Measurements from ENCODE around the gene ARHGAP5. TPM values are rescaled to one million over a fixed set of nuclear protein-coding genes. Genes with fewer than 3 reads are reported as not detected.

The ARHGAP5 gene
- total RNA-seq, 1 donor from 2014 or later, result 103 TPM

DNA sequence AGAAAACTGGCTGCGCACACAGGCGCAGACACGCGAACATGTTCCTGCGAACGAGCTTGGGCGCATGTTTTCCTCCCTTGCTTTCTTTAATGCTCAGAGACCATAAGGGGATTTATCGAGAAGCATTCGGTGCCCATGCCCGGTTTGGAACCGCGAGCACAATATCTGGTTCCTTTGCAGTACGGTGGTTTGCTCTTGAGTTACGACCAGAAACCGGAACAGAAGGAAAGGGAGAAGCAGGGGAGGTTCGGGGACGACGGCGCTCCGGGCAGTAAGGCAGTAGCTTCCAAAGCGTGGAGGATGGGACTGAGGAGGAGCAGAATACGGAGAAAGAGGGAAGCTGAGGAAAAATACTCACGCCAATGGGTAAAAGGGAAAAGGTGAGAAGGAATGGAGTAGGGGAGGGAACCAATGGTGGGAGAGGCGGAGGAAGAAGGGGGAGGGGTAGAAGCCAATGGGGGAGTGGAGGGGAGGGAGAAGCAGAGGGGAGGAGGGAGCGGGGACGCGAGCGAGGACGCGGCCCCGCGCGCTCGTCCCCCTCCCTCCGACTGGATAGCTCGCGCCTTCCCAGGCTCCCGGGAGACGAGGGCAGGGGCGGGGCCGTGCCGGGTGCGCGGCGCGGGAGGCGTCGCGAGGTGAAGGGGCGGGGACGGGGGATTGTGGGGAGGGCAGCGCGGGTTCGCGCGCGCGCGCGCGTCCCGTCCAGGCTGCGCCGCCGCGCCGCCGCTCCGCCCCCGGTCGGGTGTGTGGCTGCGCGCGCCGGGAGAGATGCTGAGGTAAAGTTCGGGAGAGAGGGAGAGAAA lies 625 bp upstream of the ARHGAP5 start:
- DNase-seq (ENCODE audit: low spot score), result peak; percentile 98

DNA sequence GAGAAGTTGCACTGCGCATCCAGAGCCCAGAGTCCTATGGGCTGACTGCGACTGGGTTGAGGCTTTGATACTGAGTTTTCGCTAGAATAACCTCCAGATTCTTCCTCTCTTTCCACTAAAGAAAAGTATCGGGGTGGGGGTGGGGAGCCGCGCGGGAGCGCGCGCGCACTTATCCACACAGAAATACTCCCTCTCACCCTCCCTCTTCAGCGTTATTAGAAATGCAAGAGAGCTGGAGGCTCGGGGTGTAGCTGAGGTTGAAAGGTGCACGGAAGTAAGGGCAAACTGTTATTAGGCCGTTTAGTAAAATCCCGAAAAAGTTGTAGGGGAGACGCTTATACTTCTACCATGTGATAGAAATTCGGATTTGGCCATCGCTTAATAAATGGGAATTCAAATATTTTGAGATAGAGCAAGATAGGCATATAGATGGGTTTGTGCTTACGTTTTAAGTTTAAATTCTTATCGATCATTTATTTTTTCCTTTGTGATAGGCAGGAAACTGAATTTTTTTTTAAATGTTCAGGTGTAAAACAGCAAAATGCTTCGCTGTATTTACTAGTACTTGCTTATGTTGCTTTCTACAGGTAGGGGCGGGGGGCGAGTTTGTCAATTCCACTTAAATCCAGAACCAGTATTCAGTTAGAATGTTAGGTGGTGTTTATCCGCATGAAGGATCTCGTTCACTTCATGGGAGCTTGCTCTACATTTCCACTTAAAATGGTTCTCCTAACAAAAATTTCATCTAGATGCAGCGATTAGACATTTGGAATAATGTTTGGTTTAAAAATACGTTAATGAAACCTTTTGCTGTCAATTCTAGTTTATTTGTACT lies 1.1 kb downstream of the ARHGAP5 start:
- no peak for DNase-seq (ENCODE audit: low spot score)

DNA sequence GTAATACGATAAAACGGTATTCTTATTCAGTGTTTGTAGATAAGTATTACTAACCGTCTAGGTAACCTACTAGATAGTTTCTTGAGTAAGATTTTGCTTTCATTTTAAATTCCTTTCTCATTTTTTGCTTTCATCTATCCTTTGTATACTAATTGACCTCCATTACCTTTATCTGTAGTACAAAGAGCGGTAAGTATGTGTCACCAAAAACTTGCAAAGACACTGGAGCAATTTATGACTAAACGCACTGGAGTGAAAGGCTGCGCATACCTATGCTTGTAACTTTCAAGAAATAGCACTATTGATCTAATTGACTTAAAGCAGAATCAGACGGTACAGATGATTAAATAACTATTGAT lies 1.7 kb downstream of the ARHGAP5 start:
- DNase-seq (ENCODE audit: low spot score), result no peak

GRCh38 chr14:32079264-32079663 lies 2.2 kb downstream of the ARHGAP5 start:
- no peak for DNase-seq (ENCODE audit: low spot score)

DNA sequence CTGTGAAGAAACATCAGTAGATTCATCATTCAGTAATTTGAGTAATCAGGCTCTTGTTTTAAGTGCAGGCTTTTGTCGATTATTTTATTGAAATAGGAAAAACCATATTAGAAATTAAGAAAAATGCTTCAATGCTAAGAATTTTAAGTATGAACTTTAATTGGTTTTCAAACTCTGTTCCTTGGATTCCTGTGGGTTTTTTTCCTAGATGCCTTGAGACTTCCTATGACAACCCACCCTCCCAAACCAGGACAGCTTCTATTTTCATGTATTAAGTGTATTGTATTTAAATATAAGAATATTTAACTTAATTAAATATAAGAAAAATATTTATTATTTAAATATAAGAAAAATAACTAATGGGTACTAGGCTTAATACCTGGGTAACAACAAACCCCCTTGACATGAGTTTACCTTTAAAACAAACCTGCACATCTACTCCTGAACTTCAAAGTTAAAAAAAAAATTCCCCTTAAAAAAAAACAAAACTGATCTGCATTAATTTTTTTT lies 3.0 kb downstream of the ARHGAP5 start:
- no peak for DNase-seq (ENCODE audit: low spot score)

- no peak for DNase-seq (ENCODE audit: low spot score)
Observed at GRCh38 chr14:32081901-32082300, 4.8 kb downstream of the ARHGAP5 start.

GRCh38 chr14:32083315-32083624 lies 6.2 kb downstream of the ARHGAP5 start:
- no peak for DNase-seq (ENCODE audit: low spot score)

GRCh38 chr14:32083789-32084188 lies 6.7 kb downstream of the ARHGAP5 start:
- DNase-seq (ENCODE audit: low spot score), result no peak

DNA sequence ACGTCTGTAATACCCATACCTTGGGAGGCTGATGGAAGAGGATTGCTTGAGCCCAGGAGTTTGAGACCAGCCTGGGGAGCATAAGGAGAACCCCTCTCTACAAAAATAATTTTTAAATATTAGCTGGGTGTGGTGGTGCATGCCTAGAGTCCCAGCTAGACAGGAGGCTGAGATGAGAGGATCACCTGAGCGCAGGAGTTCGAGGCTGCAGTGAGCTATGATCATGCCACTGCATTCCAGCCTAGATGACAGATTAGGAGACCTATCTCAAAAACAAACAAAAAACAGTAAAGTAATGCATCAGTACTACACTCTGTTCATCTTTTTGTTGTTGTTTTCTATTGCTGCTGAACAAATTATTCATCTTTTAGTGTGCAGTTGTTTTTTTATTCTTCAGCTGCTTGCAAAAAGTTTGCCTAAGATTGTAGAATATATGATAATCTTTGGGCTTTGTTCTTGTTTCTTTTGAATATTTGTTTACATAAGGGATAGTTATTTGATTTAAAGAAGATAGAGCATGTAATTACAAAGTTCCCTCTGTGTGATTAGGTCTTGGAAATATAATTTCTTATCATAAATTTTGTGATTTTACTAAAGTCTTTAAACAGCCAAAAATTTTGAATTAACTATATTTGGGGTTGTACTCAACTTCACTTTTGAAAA lies 8.2 kb downstream of the ARHGAP5 start:
- no peak for DNase-seq (ENCODE audit: low spot score)

GRCh38 chr14:32085845-32086383 lies 8.8 kb downstream of the ARHGAP5 start:
- DNase-seq (ENCODE audit: low spot score), result no peak

DNA sequence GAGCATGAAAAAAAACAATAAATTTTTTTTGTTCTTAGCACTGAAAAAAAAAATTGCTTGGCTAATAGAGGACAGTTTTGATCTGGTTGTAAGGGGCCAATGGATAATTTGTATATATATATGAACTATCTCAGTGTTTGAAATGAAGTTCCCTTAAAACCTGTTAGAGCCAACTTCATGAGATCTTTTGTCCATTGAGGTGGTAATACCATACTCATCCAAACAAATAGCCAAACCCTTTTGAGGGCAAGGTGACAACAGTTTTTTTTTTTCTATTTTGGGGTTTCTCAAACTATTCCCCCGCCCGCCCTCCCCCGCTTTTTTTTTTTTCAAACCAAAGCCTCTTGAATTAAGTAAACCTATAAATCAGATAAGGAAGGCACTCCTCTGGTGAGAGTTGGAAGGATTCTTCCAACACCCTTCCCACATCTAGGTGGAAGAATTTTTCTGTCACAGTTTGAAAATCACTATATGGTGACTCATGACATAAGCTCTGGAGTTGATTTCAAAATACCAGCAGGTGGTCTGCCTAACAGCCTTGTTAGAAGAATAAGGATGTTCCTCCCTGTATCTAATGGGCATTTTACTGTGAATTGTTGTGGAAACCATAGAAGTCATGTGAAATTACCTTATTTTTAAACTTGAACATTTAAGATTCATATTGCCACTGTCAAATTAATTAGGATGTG lies 10.2 kb downstream of the ARHGAP5 start:
- DNase-seq (ENCODE audit: low spot score), result no peak

- no peak for DNase-seq (ENCODE audit: low spot score)
Observed at GRCh38 chr14:32087907-32088306, 10.8 kb downstream of the ARHGAP5 start.

- no peak for DNase-seq (ENCODE audit: low spot score)
Observed at GRCh38 chr14:32090686-32091085, 13.6 kb downstream of the ARHGAP5 start.

- DNase-seq (ENCODE audit: low spot score), result no peak
Observed at GRCh38 chr14:32099473-32099872, 22.4 kb downstream of the ARHGAP5 start.

DNA sequence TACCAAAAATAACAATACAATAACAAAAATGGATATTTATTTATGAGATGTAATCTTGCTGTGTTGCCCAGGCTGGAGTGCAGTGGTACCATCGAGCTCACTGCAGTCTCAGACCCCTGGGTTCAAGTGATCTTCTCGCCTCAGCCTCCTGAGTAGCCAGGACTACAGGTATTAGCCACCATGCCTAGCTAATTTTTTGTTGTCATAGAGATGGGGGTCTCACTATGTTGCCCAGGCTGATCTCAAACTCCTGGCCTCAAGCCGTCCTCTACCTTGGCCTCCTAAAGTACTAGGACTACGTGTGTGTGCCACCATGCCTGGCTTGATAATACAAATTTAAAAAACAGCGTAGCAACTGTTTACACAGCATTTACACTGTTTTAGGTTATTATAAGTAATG lies 23.1 kb downstream of the ARHGAP5 start:
- DNase-seq (ENCODE audit: low spot score), result no peak

DNA sequence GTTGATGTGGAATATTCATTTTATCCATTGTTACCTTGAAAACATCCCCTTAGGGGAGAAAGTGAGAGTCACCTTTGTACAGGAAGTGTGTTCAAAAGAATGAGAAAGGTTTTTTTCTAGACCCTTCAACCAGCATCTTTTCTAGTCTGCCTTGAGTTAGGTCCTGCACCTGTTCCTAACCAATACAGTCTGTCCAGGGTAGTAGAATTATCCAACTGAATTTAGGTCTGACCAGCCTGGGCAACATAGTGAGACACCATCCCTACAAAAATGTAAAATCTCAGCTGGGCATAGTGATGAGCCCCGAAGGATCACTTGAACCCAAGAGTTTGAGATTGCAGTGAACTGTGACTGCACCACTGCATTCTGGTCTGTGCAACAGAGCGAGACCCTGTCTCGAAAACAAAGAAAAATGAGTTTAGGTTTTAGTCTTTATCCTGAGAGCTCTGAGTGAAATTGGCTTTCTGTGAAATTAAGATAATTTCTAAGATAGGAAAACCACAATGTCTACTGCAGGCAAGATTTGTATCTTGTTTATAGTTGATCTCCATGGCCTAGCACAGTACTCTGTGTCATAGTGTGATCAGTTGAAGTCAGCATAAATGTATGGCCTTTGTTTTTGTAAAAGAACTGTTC lies 25.2 kb downstream of the ARHGAP5 start:
- no peak for DNase-seq (ENCODE audit: low spot score)

DNA sequence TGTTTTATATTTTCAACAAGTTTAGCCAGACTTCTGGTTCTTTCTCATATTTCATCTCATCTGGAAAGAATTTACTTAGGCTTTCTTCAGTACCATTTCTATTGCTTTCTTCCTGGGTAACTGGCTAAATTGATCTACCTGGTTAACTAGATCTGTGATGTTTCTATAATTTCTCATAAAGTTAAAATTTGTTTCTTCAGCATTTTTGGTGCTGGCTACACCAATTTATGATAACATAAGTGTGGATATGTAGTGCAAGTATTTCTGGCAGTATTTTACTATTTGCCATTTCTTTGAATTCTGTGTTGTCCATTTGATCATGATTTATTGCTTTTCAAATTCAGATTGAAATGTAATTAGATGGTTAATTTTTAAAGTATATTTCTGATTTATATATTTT lies 25.9 kb downstream of the ARHGAP5 start:
- DNase-seq (ENCODE audit: low spot score), result no peak

- DNase-seq (ENCODE audit: low spot score), result no peak
Observed at GRCh38 chr14:32104308-32104707, 27.2 kb downstream of the ARHGAP5 start.

DNA sequence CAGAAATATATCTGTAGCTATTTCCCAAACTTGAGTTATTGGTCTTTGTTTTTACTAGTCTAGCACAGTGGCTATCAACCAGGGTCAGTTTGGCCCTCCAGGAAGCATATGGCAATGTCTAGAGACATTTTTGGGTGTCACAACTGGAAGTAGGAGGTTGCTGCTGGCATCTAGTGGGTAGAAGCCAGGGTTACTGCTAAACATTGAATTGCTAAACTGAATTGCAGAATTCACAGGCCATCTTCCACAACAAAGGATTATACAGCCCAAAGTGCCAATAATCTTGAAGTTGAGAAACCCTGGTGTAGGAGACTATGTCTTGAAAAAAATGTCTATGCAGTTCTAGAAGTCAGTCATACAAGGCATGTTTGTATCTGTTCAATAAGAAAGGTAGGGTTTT lies 27.7 kb downstream of the ARHGAP5 start:
- DNase-seq (ENCODE audit: low spot score), result no peak

DNA sequence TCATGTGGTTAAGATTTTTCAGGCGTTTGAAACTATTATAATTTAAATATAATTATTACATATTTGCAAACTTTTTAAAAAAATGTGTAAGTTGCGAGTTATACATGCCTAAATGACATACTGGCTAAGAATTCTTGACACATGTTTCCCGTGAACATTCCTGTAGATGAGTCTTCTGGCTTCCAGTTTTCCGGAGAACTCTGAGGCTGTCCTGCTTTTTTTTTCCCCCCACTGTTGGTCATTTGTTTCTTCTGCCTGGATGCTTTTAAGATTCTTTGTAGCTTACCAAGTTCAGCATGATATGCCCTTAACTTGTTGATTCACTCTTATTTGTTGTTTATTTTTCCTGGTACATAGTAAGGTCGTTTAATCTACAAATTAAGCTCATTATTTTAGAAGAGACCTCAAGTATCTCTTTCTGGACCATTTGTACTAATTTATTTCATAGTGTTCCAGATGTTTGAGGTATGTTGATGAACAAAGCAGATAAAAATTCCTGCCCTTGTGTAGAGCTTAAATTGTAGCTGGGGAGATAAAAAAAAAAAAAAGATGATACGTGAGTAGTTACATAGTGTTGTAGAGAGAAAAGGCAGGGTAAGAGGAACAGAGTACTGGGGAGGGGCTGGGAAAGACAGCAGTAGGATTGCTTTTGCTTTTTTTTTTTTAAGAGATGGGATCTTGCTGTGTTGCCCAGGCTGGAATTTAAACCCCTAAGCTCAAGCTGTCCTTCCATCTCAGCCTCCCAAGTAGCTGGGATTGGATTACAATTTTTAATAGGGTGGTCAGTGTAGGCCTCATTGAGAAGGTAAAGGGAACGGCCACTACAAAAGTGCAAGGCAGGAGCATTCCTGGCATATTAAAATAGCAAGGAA lies 32.8 kb downstream of the ARHGAP5 start:
- no peak for DNase-seq (ENCODE audit: low spot score)

All from mesenteric fat pad (tissue), 1 donor.